Measurements from ENCODE around the gene DPP10. TPM values are rescaled to one million over a fixed set of nuclear protein-coding genes. Genes with fewer than 3 reads are reported as not detected.

Gene DPP10
- total RNA-seq, 1 donor from 2014 or later, result not detected

- no peak for DNase-seq (ENCODE audit: low spot score)
- no peaks in the 10 kb centered on the region for H3K9me3 Mint-ChIP-seq
- peaks cover 2% of the 10 kb centered on the region for H3K27me3 Mint-ChIP-seq (ENCODE audit: insufficient read depth)
- H3K27ac Mint-ChIP-seq, result no peak overlapping the region
- H3K4me1 Mint-ChIP-seq (ENCODE audit: low read depth), result no peaks in the 10 kb centered on the region
- no peak overlapping the region for H3K4me3 Mint-ChIP-seq
- intact Hi-C loops (cut with micrococcal nuclease), result no loop called here
- no peaks in the 10 kb centered on the region for H3K36me3 Mint-ChIP-seq (ENCODE audit: low read depth)
Observed at GRCh38 chr2:114651933-114652332, 209.5 kb downstream of the DPP10 start.

GRCh38 chr2:114659880-114660279 lies 217.4 kb downstream of the DPP10 start:
- DNase-seq (ENCODE audit: low spot score), result no peak
- Mint-ChIP-seq H3K36me3 (ENCODE audit: low read depth) (no peaks in the 10 kb centered on the region), H3K27me3 (ENCODE audit: insufficient read depth) (no peaks in the 10 kb centered on the region), H3K4me1 (ENCODE audit: low read depth) (no peaks in the 10 kb centered on the region), H3K9me3 (no peaks in the 10 kb centered on the region), H3K27ac (no peak overlapping the region), H3K4me3 (no peak overlapping the region)
- intact Hi-C loops (cut with micrococcal nuclease), result no loop called here

GRCh38 chr2:114661971-114662939 lies 219.8 kb downstream of the DPP10 start:
- Mint-ChIP-seq H3K27ac (no peak overlapping the region), H3K4me1 (ENCODE audit: low read depth) (no peaks in the 10 kb centered on the region), H3K36me3 (ENCODE audit: low read depth) (no peaks in the 10 kb centered on the region), H3K9me3 (no peaks in the 10 kb centered on the region), H3K4me3 (peak overlapping the region; percentile 55), H3K27me3 (ENCODE audit: insufficient read depth) (no peaks in the 10 kb centered on the region)
- no peak for DNase-seq (ENCODE audit: low spot score)
- intact Hi-C loops (cut with micrococcal nuclease), result no loop called here

GRCh38 chr2:114668415-114668814 lies 226.0 kb downstream of the DPP10 start:
- Mint-ChIP-seq H3K27me3 (ENCODE audit: insufficient read depth) (no peaks in the 10 kb centered on the region), H3K27ac (no peak overlapping the region), H3K4me1 (ENCODE audit: low read depth) (no peaks in the 10 kb centered on the region), H3K36me3 (ENCODE audit: low read depth) (no peaks in the 10 kb centered on the region), H3K9me3 (no peaks in the 10 kb centered on the region), H3K4me3 (no peak overlapping the region)
- intact Hi-C loops (cut with micrococcal nuclease), result no loop called here
- DNase-seq (ENCODE audit: low spot score), result no peak

DNA sequence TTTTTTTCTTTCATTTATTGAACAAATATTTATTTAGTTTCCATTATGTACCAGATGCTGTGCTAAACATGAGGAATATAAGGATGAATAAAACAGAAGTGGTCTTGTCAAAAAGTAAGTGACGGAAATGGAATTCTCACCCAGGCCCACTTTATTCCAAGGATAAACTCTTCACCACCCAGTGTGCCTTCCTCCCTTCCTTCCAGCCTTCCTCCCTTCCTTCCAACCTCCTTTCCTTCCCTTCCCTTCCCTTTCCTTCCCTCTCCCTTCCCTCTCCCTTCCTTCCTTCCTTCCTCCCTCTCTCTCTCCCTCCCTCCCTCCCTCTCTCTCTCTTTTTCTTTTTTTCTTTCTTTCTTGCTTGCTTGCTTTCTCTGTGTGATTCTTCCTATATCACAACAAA lies 240.8 kb downstream of the DPP10 start:
- DNase-seq (ENCODE audit: low spot score), result no peak
- H3K4me1 Mint-ChIP-seq (ENCODE audit: low read depth), result no peaks in the 10 kb centered on the region
- H3K36me3 Mint-ChIP-seq (ENCODE audit: low read depth), result no peaks in the 10 kb centered on the region
- H3K27me3 Mint-ChIP-seq (ENCODE audit: insufficient read depth), result no peaks in the 10 kb centered on the region
- H3K27ac Mint-ChIP-seq, result no peak overlapping the region
- intact Hi-C loops (cut with micrococcal nuclease), result no loop called here
- no peak overlapping the region for H3K4me3 Mint-ChIP-seq
- H3K9me3 Mint-ChIP-seq, result no peaks in the 10 kb centered on the region

- Mint-ChIP-seq H3K4me1 (ENCODE audit: low read depth) (no peaks in the 10 kb centered on the region), H3K9me3 (no peaks in the 10 kb centered on the region), H3K27ac (no peak overlapping the region), H3K27me3 (ENCODE audit: insufficient read depth) (no peaks in the 10 kb centered on the region), H3K4me3 (no peak overlapping the region), H3K36me3 (ENCODE audit: low read depth) (no peaks in the 10 kb centered on the region)
- DNase-seq (ENCODE audit: low spot score), result no peak
- intact Hi-C loops (cut with micrococcal nuclease), result no loop called here
Observed at GRCh38 chr2:114684403-114684802, 242.0 kb downstream of the DPP10 start.

DNA sequence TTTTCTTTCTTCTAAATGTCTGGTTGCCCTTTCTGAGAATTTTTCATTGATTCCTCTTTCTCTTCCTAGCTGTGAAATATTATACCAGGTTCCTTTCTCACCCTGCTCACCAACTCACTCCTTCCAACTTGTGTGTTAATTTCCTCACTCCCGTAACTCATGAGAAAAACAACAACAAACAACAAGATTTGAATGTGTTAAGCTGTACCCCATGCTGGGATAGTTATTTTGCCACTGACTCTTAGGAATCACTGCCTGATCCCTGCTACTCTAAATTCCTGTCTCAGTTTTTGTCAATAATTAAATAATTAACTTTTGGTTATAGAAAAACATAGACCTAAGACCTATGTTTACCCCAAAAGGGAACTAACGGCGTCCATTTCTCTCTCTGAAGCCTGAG lies 242.7 kb downstream of the DPP10 start:
- intact Hi-C loops (cut with micrococcal nuclease), result no loop called here
- no peak for DNase-seq (ENCODE audit: low spot score)
- no peaks in the 10 kb centered on the region for H3K4me1 Mint-ChIP-seq (ENCODE audit: low read depth)
- no peaks in the 10 kb centered on the region for H3K9me3 Mint-ChIP-seq
- H3K27me3 Mint-ChIP-seq (ENCODE audit: insufficient read depth), result no peaks in the 10 kb centered on the region
- H3K4me3 Mint-ChIP-seq, result no peak overlapping the region
- no peak overlapping the region for H3K27ac Mint-ChIP-seq
- no peaks in the 10 kb centered on the region for H3K36me3 Mint-ChIP-seq (ENCODE audit: low read depth)

GRCh38 chr2:114688241-114688640 lies 245.8 kb downstream of the DPP10 start:
- no peak overlapping the region for H3K27ac Mint-ChIP-seq
- no peaks in the 10 kb centered on the region for H3K36me3 Mint-ChIP-seq (ENCODE audit: low read depth)
- H3K27me3 Mint-ChIP-seq (ENCODE audit: insufficient read depth), result no peaks in the 10 kb centered on the region
- peaks cover 3% of the 10 kb centered on the region for H3K9me3 Mint-ChIP-seq
- intact Hi-C loops (cut with micrococcal nuclease), result no loop called here
- H3K4me1 Mint-ChIP-seq (ENCODE audit: low read depth), result no peaks in the 10 kb centered on the region
- H3K4me3 Mint-ChIP-seq, result no peak overlapping the region
- no peak for DNase-seq (ENCODE audit: low spot score)

DNA sequence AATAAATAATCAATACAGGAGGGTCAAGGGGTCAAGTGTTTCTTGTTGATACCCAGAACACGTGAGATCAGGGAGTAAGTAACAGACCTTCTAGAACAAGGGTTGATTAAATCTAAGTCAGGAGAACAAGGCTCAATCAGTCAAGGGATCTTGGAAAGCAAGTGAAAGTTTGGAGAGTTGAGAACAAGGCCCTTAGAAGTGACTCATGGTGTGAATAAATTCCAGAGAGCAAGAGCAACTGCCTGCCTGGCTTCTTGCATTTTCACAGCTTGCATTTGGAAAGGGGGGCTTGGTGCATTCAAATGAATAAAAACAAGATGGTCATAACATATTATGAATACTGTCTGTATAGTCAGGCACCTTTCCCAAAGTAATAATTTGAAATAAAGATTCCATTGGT lies 256.1 kb downstream of the DPP10 start:
- intact Hi-C loops (cut with micrococcal nuclease), result no loop called here
- no peak overlapping the region for H3K27ac Mint-ChIP-seq
- H3K9me3 Mint-ChIP-seq, result no peaks in the 10 kb centered on the region

GRCh38 chr2:114699423-114699944 lies 257.0 kb downstream of the DPP10 start:
- H3K36me3 Mint-ChIP-seq (ENCODE audit: low read depth), result no peaks in the 10 kb centered on the region
- no peaks in the 10 kb centered on the region for H3K4me1 Mint-ChIP-seq (ENCODE audit: low read depth)
- no peaks in the 10 kb centered on the region for H3K9me3 Mint-ChIP-seq
- no peaks in the 10 kb centered on the region for H3K27me3 Mint-ChIP-seq (ENCODE audit: insufficient read depth)
- intact Hi-C loops (cut with micrococcal nuclease), result no loop called here
- H3K27ac Mint-ChIP-seq, result no peak overlapping the region
- H3K4me3 Mint-ChIP-seq, result no peak overlapping the region
- DNase-seq (ENCODE audit: low spot score), result no peak

More for the DNA sequence above, 256.1 kb downstream of the DPP10 start:
- DNase-seq (ENCODE audit: low spot score), result no peak
- no peak overlapping the region for H3K4me3 Mint-ChIP-seq
- H3K36me3 Mint-ChIP-seq (ENCODE audit: low read depth), result no peaks in the 10 kb centered on the region
- H3K4me1 Mint-ChIP-seq (ENCODE audit: low read depth), result no peaks in the 10 kb centered on the region
- H3K27me3 Mint-ChIP-seq (ENCODE audit: insufficient read depth), result no peaks in the 10 kb centered on the region

DNA sequence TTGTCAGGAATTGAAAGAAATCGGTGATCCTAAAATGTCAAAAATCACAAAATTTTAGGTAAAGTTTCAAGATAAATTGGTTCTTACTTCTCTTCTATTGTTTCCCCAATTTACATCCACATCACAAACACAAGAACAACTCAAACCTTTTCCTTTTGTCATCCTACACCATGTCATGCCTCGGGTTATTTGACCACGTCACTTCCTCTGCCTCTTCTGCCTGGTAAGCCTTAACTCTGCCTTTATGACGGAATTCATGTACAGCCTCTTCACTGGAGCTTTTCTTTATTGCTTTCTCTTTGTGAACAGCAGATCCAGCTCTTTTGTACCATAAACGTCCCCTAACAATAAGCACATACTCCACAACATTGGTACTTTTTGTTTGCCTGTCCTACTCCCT lies 258.0 kb downstream of the DPP10 start:
- Mint-ChIP-seq H3K36me3 (ENCODE audit: low read depth) (no peaks in the 10 kb centered on the region), H3K9me3 (no peaks in the 10 kb centered on the region), H3K27me3 (ENCODE audit: insufficient read depth) (no peaks in the 10 kb centered on the region), H3K4me3 (no peak overlapping the region), H3K4me1 (ENCODE audit: low read depth) (no peaks in the 10 kb centered on the region), H3K27ac (no peak overlapping the region)
- DNase-seq (ENCODE audit: low spot score), result no peak
- intact Hi-C loops (cut with micrococcal nuclease), result no loop called here

- intact Hi-C loops (cut with micrococcal nuclease), result no loop called here
- H3K4me3 Mint-ChIP-seq, result no peak overlapping the region
- H3K36me3 Mint-ChIP-seq (ENCODE audit: low read depth), result no peaks in the 10 kb centered on the region
- H3K27ac Mint-ChIP-seq, result no peak overlapping the region
- no peaks in the 10 kb centered on the region for H3K9me3 Mint-ChIP-seq
- H3K4me1 Mint-ChIP-seq (ENCODE audit: low read depth), result no peaks in the 10 kb centered on the region
- DNase-seq (ENCODE audit: low spot score), result no peak
- H3K27me3 Mint-ChIP-seq (ENCODE audit: insufficient read depth), result no peaks in the 10 kb centered on the region
Observed at GRCh38 chr2:114709936-114710850, 267.8 kb downstream of the DPP10 start.

GRCh38 chr2:114714313-114714712 lies 271.9 kb downstream of the DPP10 start:
- Mint-ChIP-seq H3K27me3 (ENCODE audit: insufficient read depth) (no peaks in the 10 kb centered on the region), H3K4me3 (no peak overlapping the region), H3K9me3 (no peaks in the 10 kb centered on the region), H3K27ac (no peak overlapping the region), H3K4me1 (ENCODE audit: low read depth) (no peaks in the 10 kb centered on the region), H3K36me3 (ENCODE audit: low read depth) (no peaks in the 10 kb centered on the region)
- intact Hi-C loops (cut with micrococcal nuclease), result no loop called here
- no peak for DNase-seq (ENCODE audit: low spot score)

Data from activated T-helper 1 cell treated with anti-CD3 and anti-CD28 coated beads, Interleukin-12 subunit alpha, Interleukin-12 subunit beta, Interleukin-2, Interleukin-4 antibody, amounts not matched to agents 30 ng/mL and 10 ng/mL and 1 ng/mL, durations not matched to agents 14 hours and 24 hours and 36 hours (primary cell).